Daoy (cell line): ENCODE measurements around the gene ZNF609. TPM values are rescaled to one million over a fixed set of nuclear protein-coding genes. Genes with fewer than 3 reads are reported as not detected.
"Not testable (repeated sequence)": the region's sequence is repeated elsewhere in the genome, so short reads cannot be mapped to it uniquely, and the experiment has no call there.

ENCODE experiments used
- DNase-seq: peaks from one replicate; pipeline ENCODE4 v3.0.0-alpha.2; 2015; ENCODE audit warnings: low read depth
- total RNA-seq: library from RNA; depleted of rRNA; stranded (reverse); fragments of >200 nt; shearing (Covaris generic); gene quantifications from 2 replicates; pipeline ENCODE4 v1.2.3, GENCODE V29; 2014

Gene ZNF609
- total RNA-seq, 1 experiment from 2014 or later, result 9.6 TPM

DNA sequence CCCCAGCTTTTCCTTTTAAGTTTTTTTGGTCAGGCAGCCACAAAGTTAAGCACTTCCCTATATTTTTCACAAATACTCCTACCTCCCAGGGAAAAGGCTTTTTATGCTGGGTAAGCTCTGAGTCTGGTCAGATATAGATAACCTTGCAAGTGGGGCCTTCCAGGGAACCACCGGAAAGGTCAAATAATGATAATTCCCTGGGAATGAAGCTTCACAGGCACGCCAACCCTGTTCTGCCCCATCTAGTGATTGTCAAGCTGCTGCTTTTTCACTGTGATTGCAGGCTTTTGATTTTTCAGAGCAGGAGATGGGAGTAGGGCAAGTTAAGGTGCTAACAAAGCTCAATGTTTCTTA is 121.0 kb downstream of the ZNF609 start:
- DNase-seq, result no peak

DNA sequence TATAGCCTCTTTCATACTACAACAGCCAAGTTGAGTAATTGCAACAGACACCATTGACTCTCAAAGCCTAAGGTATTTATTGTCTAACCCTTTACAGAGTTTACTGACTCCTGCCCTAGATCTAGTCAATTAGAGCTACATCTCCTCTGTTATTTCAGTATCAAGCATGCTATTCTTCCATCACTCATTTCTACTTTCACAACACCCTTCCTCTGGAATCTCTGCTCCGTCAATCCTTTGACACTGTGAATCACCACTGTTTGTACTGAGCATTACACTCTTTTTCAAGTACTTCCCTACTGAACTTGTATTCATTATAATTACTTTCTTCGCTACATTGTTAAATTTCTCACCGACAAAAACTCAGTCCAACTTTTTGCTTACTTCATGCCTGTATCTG is 121.8 kb downstream of the ZNF609 start:
- no peak for DNase-seq

- no peak for DNase-seq
Measured at GRCh38 chr15:64583519-64583918, 123.1 kb downstream of the ZNF609 start.

- no peak for DNase-seq
Measured at GRCh38 chr15:64583983-64584382, 123.6 kb downstream of the ZNF609 start.

GRCh38 chr15:64586259-64586870 is 126.0 kb downstream of the ZNF609 start:
- no peak for DNase-seq

- no peak for DNase-seq
Measured at GRCh38 chr15:64586984-64587383, 126.6 kb downstream of the ZNF609 start.

- no peak for DNase-seq
Measured at GRCh38 chr15:64589435-64590084, 129.2 kb downstream of the ZNF609 start.

DNA sequence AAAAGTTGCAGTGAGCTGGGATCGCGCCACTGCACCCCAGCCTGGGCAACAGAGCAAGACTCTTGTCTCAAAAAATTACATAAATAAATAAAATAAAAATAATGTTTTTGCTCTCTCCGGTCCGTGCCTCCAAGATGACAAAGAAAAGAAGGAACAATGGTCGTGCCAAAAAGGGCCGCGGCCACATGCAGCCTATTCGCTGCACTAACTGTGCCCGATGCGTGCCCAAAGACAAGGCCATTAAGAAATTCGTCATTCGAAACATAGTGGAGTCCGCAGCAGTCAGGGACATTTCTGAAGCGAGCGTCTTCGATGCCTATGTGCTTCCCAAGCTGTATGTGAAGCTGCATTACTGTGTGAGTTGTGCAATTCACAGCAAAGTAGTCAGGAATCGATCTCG is 132.5 kb downstream of the ZNF609 start:
- not testable (repeated sequence) for DNase-seq

- DNase-seq, result peak; percentile 7
Measured at GRCh38 chr15:64596701-64597476, 136.5 kb downstream of the ZNF609 start.

GRCh38 chr15:64597477-64597822 is 137.1 kb downstream of the ZNF609 start:
- no peak for DNase-seq

- DNase-seq, result no peak
Measured at GRCh38 chr15:64599226-64599625, 138.8 kb downstream of the ZNF609 start.

- DNase-seq, result peak; percentile 10
Measured at GRCh38 chr15:64599716-64600115, 139.3 kb downstream of the ZNF609 start.

GRCh38 chr15:64600794-64601193 is 140.4 kb downstream of the ZNF609 start:
- no peak for DNase-seq

- DNase-seq, result no peak
Measured at GRCh38 chr15:64604319-64604718, 143.9 kb downstream of the ZNF609 start.

- DNase-seq, result not testable (repeated sequence)
Measured at GRCh38 chr15:64607416-64607815, 147.0 kb downstream of the ZNF609 start.

DNA sequence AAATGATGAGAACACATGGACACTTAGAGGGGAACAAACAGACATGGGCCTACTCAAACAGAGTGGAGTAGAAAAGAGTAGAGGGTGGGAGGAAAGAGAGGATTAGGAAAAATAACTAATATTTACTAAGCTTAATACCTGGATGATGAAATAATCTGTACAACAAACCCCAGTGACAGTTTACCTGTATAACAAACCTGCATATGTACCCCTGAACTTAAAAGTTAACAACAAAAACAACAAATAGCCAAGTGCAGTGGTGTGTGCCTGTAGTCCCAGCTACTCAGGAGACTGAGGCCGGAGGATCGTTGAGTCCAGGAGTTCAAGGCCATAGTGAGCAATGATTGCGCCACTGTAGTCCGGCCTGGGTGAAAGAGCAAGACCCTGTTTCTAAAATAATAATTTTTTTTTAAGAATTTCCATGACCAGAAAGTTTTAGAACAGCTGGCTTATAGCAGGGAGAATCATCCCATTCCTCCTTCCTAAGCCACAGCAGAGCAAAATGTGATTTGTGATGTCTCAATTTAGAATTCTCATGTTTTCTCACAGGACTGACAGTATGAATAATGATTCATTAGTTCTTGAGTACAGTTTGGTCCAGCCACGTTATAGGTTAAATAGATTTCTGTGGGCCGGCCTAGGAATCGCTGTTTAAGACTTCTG is 150.0 kb downstream of the ZNF609 start:
- DNase-seq, result no peak

GRCh38 chr15:64611085-64611725 is 150.8 kb downstream of the ZNF609 start:
- DNase-seq, result no peak

DNA sequence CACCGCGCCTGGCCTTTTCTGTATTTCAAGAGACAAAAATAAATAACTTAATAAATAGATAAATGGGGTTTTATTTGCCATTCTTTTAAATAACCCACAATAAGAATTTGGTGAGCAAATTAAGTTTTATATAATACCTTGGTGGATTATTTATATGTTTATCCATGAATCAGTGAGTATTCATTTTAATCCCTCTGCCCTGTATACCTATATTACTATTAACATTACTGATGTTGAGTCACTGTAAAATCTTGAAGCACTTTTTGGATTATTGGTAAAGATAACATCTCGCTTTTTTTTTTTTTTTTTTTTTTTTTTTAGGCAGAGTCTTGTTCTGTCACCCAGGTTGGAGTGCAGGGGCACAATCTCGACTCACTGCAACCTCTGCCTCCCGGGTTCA is 154.1 kb downstream of the ZNF609 start:
- no peak for DNase-seq

- DNase-seq, result no peak
Measured at GRCh38 chr15:64617727-64618126, 157.3 kb downstream of the ZNF609 start.

DNA sequence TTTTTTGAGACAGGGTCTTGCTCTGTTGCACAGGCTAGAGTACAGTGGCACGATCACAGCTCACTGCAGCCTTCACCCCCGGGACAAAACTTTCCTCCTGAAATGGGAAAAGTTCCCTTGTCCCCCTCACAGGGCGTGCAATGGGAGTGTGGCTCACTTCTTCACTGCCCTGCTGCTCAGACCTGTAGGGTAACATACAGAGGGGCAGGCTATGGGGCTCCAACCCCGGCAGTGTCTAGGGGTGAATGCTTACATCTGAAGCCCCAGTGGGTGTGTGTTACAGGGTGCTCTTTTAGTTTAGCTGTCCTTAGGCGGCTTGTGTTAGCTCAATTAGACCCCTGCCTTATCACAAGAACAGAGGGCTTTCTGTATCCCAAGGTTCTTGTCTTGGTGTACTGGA is 157.8 kb downstream of the ZNF609 start:
- DNase-seq, result no peak

GRCh38 chr15:64618540-64618939 is 158.2 kb downstream of the ZNF609 start:
- DNase-seq, result no peak
